Upper lobe of right lung (tissue), 1 donor: Measurements from ENCODE around the gene EOMES. TPM values are rescaled to one million over a fixed set of nuclear protein-coding genes. Genes with fewer than 3 reads are reported as not detected.

ENCODE experiments used
- ATAC-seq: fragments of 200-7000 bp; cut with Tn5 transposase; one replicate; pipeline ENCODE4 v1.9.1; 2020; ENCODE audit warnings: mild to moderate bottlenecking, moderate library complexity
- DNase-seq: peaks from one replicate; pipeline ENCODE4 v3.0.0-alpha.2; 2020
- H3K27ac ChIP-seq: fragments of 200-600 bp; one replicate; pipeline ENCODE4 v1.8.0; 2022
- H3K27me3 ChIP-seq: fragments of 200-600 bp; one replicate; pipeline ENCODE4 v1.8.0; 2022; ENCODE audit warnings: mild to moderate bottlenecking
- H3K36me3 ChIP-seq: fragments of 200-600 bp; one replicate; pipeline ENCODE4 v1.8.0; 2022
- H3K4me1 ChIP-seq: fragments of 200-600 bp; one replicate; pipeline ENCODE4 v1.8.0; 2022
- H3K4me3 ChIP-seq: fragments of 200-600 bp; one replicate; pipeline ENCODE4 v1.8.0; 2022; ENCODE audit warnings: mild to moderate bottlenecking
- H3K9me3 ChIP-seq: fragments of 200-600 bp; one replicate; pipeline ENCODE4 v1.8.0; 2022
- CTCF ChIP-seq: fragments of 200-600 bp; IDR thresholded peaks from one replicate; pipeline ENCODE4 v1.8.0; 2022; ENCODE audit warnings: antibody characterized with exemption
- intact Hi-C: fragments of 100-400 bp; cut with DNase I; formaldehyde crosslinking; loops from one replicate; pipeline ENCODE4 v1.11.0; 2022
- total RNA-seq: library from RNA; stranded (reverse); fragmentation: NEBNext Ultra II Directional; extraction: Animal tissue kit (Norgen Biotek cat#: 25700); gene quantifications from one replicate; pipeline ENCODE4 v1.2.1, GENCODE V29; 2021
- donor health status: DM: no; HTN: yes; CAD: no; lungs with severe emphysema.

The EOMES gene
- total RNA-seq, 1 donor from 2014 or later: 1.2 TPM

GRCh38 chr3:27730774-27731659 lies 8.9 kb upstream of the EOMES start:
- H3K36me3 ChIP-seq: no peaks in the 10 kb centered on the region
- no peak for TF ChIP-seq CTCF
- peaks cover 62% of the 10 kb centered on the region for H3K27me3 ChIP-seq
- ATAC-seq (no peak), DNase-seq (no peak)
- H3K27ac ChIP-seq: no peak overlapping the region
- peaks cover 17% of the 10 kb centered on the region for H3K4me1 ChIP-seq
- intact Hi-C loops: no loop called here
- H3K4me3 ChIP-seq: no peak overlapping the region
- no peaks in the 10 kb centered on the region for H3K9me3 ChIP-seq

DNA sequence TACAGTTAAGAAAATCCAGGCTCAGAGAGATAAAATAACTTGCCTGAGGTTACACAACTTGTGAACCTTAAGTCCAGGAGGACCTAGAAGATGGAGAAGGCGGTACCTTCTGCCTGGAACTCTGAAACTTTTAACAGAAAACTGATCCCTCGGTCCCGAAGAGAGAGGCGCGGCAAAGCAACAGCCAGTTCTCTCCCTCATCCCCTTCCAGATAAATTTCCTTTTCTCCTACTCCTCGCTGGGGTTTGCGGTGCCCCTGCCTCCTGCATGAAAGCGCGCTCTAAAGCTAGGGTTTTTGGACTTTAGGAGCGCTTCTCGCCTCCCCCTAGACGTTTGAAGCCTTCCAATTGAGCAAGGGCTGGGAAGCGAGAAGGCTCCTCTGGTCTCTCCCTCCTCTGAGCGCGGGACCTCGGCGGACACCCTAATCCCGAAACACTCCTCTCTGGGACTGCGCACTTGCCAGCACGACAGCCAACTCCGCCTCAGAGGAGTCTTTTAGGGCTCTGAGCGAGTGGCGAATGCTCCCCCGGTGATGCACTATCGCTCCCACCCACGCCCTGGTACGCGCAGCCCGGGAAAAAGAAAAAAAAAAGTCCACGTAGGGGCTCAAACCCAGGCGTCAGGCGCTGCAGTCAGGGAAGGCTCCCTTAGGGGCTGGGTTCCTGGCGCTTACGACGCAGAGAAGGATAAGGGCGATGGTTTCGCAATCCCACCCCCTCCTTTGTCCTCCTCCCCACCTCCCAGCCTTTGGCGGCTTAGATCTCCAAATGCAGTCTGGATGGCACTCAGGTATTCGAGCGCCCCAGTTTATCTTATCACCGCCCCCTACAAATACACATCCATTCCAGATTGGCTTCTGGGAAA lies 7.9 kb upstream of the EOMES start:
- peak; percentile 27 for ATAC-seq
- H3K36me3 ChIP-seq: no peaks in the 10 kb centered on the region
- H3K4me1 ChIP-seq: peaks cover 17% of the 10 kb centered on the region
- intact Hi-C loops: no loop called here
- no peak for TF ChIP-seq CTCF
- DNase-seq: no peak
- no peak overlapping the region for H3K27ac ChIP-seq
- H3K9me3 ChIP-seq: no peaks in the 10 kb centered on the region
- H3K4me3 ChIP-seq: no peak overlapping the region
- peaks cover 72% of the 10 kb centered on the region for H3K27me3 ChIP-seq

DNA sequence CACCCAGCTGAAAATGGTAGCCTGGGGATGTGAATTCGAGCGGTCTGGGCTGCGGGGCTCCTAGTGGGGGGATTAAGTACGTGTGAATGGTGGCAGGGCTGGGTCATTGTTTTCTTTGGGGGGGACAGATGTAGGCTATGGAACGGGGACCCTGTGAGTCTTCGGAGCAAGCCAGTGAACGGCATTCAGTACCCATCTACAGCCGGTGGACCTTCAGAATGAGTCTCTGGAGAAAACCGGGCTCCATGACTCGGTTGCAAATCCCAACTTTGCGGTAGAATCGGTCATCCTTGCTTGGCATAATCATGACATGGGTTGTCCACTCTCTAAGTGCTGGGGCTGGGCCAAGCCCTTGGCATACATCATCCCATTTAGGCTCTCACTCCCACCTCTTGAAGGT lies 7.2 kb upstream of the EOMES start:
- no peak for ATAC-seq
- peaks cover 17% of the 10 kb centered on the region for H3K4me1 ChIP-seq
- H3K9me3 ChIP-seq: no peaks in the 10 kb centered on the region
- no peak for DNase-seq
- H3K36me3 ChIP-seq: no peaks in the 10 kb centered on the region
- intact Hi-C loops: no loop called here
- H3K4me3 ChIP-seq: no peak overlapping the region
- peaks cover 79% of the 10 kb centered on the region for H3K27me3 ChIP-seq
- no peak overlapping the region for H3K27ac ChIP-seq
- TF ChIP-seq CTCF: no peak

DNA sequence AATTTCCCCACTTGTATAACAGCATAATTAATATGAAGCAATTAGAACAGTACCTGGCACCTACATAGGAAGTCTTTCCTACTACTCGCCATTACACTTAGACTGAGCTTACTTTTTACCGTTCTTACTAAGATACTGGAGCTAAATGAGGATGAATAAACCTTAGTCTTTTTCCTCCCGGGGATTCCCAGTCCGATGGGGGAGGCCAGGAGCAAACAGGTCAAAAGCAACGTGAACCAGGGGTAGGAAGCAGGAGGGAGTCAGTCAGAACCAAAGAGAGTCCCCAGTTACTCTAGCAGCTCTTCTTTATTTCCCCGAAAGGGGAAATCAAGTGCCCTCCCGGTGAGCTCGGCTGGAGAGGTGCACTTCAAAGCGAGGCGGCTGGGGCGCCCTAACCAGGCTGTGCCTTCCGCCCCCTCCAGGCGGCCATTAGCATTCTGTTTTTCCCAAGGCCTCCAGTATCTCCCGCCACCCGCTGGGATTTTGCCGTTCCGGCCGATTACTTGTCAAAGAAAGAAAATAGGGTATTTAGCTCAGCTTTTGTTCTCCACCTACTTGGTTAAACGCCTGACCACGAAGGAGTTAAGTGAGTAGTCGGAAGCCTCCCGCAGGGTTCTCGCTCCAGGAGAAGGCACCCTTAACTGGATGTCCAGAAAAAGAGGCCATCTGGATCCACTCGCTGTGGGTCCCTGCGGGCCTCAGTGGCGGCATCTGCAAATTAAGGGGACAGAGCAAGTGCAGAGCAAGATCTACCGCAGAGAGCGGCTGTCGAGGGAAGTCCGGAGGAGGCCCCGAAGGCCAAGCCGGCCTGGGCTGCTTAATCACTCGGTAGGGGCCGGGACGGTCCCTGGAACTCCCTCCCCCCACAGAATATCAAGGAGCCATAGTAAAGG lies 6.3 kb upstream of the EOMES start:
- H3K27me3 ChIP-seq: peaks cover 88% of the 10 kb centered on the region
- no peak overlapping the region for H3K27ac ChIP-seq
- no peak for DNase-seq
- peaks cover 17% of the 10 kb centered on the region for H3K4me1 ChIP-seq
- peak overlapping the region; percentile 11 for H3K4me3 ChIP-seq
- intact Hi-C loops: no loop called here
- TF ChIP-seq CTCF: no peak
- peak; percentile 41 for ATAC-seq
- no peaks in the 10 kb centered on the region for H3K9me3 ChIP-seq
- no peaks in the 10 kb centered on the region for H3K36me3 ChIP-seq

GRCh38 chr3:27726240-27726639 lies 4.1 kb upstream of the EOMES start:
- ATAC-seq (no peak), DNase-seq (no peak)
- Histone ChIP-seq H3K27ac (no peak overlapping the region), H3K36me3 (no peaks in the 10 kb centered on the region), H3K4me1 (peaks cover 27% of the 10 kb centered on the region), H3K9me3 (no peaks in the 10 kb centered on the region), H3K27me3 (peaks cover 99% of the 10 kb centered on the region), H3K4me3 (no peak overlapping the region)
- intact Hi-C loops: no loop called here
- no peak for TF ChIP-seq CTCF
